ENCODE data around the gene TMEM145. TPM values are rescaled to one million over a fixed set of nuclear protein-coding genes. Genes with fewer than 3 reads are reported as not detected.

The TMEM145 gene
- total and polyA plus RNA-seq, 8 donors = 0.21 to 1.6 (median 0.89) TPM

DNA sequence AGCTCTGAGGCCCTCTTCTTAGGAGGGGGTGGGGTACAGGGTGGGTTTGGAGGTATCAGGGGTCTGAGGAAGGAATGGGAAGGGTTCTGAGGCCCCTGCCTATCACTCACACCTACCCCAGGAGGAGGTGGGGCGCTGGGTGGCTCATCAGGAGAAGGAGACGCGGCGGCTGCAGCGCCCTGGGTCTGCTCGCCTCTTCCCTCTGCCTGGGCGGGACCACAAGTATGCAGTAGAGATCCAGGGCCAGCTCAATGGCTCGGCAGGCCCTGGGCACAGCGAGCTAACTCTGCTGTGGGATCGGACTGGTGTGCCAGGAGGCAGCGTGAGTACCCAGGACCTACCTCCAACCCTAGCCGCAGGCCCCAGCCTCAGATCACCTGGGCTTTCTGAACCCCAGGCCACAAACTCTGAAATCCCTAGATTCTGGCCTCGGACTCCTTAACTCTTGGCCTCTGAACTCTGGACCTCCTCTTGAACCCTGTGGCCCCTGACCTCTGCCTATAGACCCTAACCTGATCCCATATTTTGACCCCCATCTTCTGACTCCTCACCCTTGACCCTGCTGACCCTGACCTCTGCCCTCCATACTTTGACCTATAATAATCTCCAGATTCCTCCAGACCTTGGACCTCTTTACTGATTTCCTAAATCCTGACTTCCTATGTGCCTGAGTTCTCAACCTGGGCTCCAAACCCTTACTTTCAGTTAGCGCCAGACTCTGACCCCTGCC lies 36.4 kb downstream of the TMEM145 start:
- intact Hi-C loops (cut with DNase I) = no loop called here
- peaks cover 0 to 23% of the 10 kb centered on the region in 2 donors for H3K36me3 ChIP-seq
- no peak for DNase-seq
- no peak overlapping the region for H3K27ac ChIP-seq
- H3K9me3 ChIP-seq = no peaks in the 10 kb centered on the region
- no peak overlapping the region for H3K4me3 ChIP-seq
- no peak for ATAC-seq
- peaks cover 0 to 14% of the 10 kb centered on the region in 2 donors for H3K4me1 ChIP-seq
- no peaks in the 10 kb centered on the region for H3K27me3 ChIP-seq
- TF ChIP-seq CTCF (IDR thresholded peaks at IDR 0.05) = no peak

GRCh38 chr19:42350417-42350816 lies 37.3 kb downstream of the TMEM145 start:
- intact Hi-C loops (cut with DNase I) = no loop called here
- H3K9me3 ChIP-seq = no peaks in the 10 kb centered on the region
- H3K36me3 ChIP-seq = peaks cover 0 to 22% of the 10 kb centered on the region in 2 donors
- TF ChIP-seq CTCF (IDR thresholded peaks at IDR 0.05) = no peak
- H3K27me3 ChIP-seq = no peaks in the 10 kb centered on the region
- peaks cover 0 to 14% of the 10 kb centered on the region in 2 donors for H3K4me1 ChIP-seq
- H3K4me3 ChIP-seq = no peak overlapping the region
- DNase-seq (no peak), ATAC-seq (no peak)
- H3K27ac ChIP-seq = no peak overlapping the region

GRCh38 chr19:42351079-42351735 lies 38.1 kb downstream of the TMEM145 start:
- intact Hi-C loops (cut with DNase I) = no loop called here
- peaks cover 0 to 30% of the 10 kb centered on the region in 2 donors for H3K36me3 ChIP-seq
- DNase-seq (no peak), ATAC-seq (no peak)
- H3K4me3 ChIP-seq = no peak overlapping the region
- H3K27ac ChIP-seq = no peak overlapping the region
- H3K4me1 ChIP-seq = peaks cover 0 to 14% of the 10 kb centered on the region in 2 donors
- H3K27me3 ChIP-seq = no peaks in the 10 kb centered on the region
- TF ChIP-seq CTCF (IDR thresholded peaks at IDR 0.05) = no peak
- no peaks in the 10 kb centered on the region for H3K9me3 ChIP-seq

DNA sequence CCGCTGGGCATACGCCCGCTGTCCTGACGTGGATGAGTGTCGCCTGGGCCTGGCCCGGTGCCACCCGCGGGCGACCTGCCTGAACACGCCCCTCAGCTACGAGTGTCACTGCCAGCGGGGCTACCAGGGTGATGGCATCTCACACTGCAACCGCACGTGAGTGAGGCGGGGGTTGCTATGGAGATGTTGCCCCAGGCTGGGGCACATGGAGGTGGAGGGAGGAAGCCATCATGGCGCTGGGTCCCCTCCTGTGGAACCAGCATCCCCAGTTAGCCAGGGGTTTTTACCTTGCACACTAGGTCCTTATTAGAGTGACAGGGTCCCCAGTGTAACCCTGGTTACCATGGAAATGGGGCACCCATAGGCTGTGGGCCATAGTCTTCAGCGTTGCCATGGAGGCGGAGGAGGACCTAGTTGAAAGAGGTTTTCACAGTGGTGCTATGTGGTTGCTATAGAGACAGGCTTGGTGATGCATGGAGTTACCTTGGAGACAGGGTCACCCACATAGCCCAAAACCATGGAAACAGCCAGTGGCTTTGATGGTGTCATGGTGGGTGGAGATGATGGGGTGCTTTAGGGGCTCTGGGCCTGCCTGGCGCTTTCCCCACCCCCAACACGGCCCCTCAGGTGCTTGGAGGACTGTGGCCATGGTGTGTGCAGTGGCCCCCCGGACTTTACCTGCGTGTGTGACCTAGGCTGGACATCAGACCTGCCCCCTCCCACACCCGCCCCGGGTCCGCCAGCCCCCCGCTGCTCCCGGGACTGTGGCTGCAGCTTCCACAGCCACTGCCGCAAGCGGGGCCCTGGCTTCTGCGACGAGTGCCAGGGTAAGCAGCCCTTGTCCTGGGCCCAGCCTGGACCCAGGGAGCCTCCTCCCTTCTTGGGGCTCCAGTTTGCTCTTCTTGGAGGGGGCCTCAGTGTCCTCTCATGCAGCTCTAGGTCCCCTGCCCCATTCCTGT lies 39.5 kb downstream of the TMEM145 start:
- Histone ChIP-seq H3K36me3 (peaks cover 0 to 43% of the 10 kb centered on the region in 2 donors), H3K4me3 (no peak overlapping the region), H3K9me3 (no peaks in the 10 kb centered on the region), H3K4me1 (peaks cover 0 to 4% of the 10 kb centered on the region in 2 donors), H3K27ac (no peak overlapping the region), H3K27me3 (no peaks in the 10 kb centered on the region)
- ATAC-seq (no peak), DNase-seq (peak in 1 of 4 donors; percentile 13)
- intact Hi-C loops (cut with DNase I) = no loop called here
- TF ChIP-seq CTCF (IDR thresholded peaks at IDR 0.05) = no peak
